K562 (cell line): Measurements from ENCODE around the gene ZSWIM4. TPM values are rescaled to one million over a fixed set of nuclear protein-coding genes. Genes with fewer than 3 reads are reported as not detected.

Source experiments
- BRD4 ChIP-seq: fragments of 200-600 bp; sonication (generic); IDR thresholded peaks from 2 replicates; pipeline ENCODE4 v1.6.1; 2017; ENCODE audit warnings: inconsistent platforms
- CBFA2T2 ChIP-seq: fragments of 450-650 bp; conservative IDR thresholded peaks from 2 replicates; pipeline ENCODE4 v1.6.1; 2017; ENCODE audit warnings: mild to moderate bottlenecking
- CC2D1A ChIP-seq: fragments of 450-650 bp; IDR thresholded peaks from 2 replicates; pipeline ENCODE4 v1.6.1; 2017; ENCODE audit warnings: mild to moderate bottlenecking
- CHAMP1 ChIP-seq: fragments of 450-650 bp; IDR thresholded peaks from 2 replicates; pipeline ENCODE4 v1.6.1; 2016; ENCODE audit warnings: mild to moderate bottlenecking
- DLX4 ChIP-seq: fragments of 250-450 bp; sonication (Bioruptor Pico); IDR thresholded peaks from 2 replicates; pipeline ENCODE4 v1.6.1; 2021; ENCODE audit warnings: mild to moderate bottlenecking
- ETV5 ChIP-seq: sonication (generic); formaldehyde crosslinking; IDR thresholded peaks from 2 replicates; pipeline ENCODE4 v1.4.0; 2020; ENCODE audit warnings: low read depth, mild to moderate bottlenecking, missing genetic modification reagents
- EWSR1 ChIP-seq: fragments of 450-650 bp; IDR thresholded peaks from 2 replicates; pipeline ENCODE4 v1.6.1; 2018; ENCODE audit warnings: borderline replicate concordance, mild to moderate bottlenecking, low read depth, moderate library complexity; ENCODE audit not compliant: partially characterized antibody
- ILK ChIP-seq: fragments of 450-650 bp; IDR thresholded peaks from 2 replicates; pipeline ENCODE4 v1.6.1; 2016; ENCODE audit warnings: missing genetic modification characterization, low read depth, mild to moderate bottlenecking, missing compliant biosample characterization, moderate library complexity, borderline replicate concordance
- JUNB ChIP-seq: fragments of 450-650 bp; formaldehyde crosslinking; conservative IDR thresholded peaks from 2 replicates; pipeline ENCODE4 v1.4.0; 2020; ENCODE audit warnings: mild to moderate bottlenecking
- KAT8 ChIP-seq: fragments of 450-650 bp; IDR thresholded peaks from 2 replicates; pipeline ENCODE4 v1.6.1; 2016; ENCODE audit warnings: low read depth, mild to moderate bottlenecking
- MAFG ChIP-seq: fragments of 450-650 bp; conservative IDR thresholded peaks from 2 replicates; pipeline ENCODE4 v1.6.1; 2016; ENCODE audit warnings: missing genetic modification characterization, missing compliant biosample characterization
- MXD1 ChIP-seq: fragments of 250-450 bp; sonication (Bioruptor Pico); IDR thresholded peaks from 2 replicates; pipeline ENCODE4 v1.8.0; 2021; ENCODE audit warnings: borderline replicate concordance, mild to moderate bottlenecking, moderate library complexity; ENCODE audit not compliant: poor library complexity, severe bottlenecking
- RBM39 ChIP-seq: fragments of 200-400 bp; formaldehyde crosslinking; optimal IDR thresholded peaks from 2 replicates; pipeline ENCODE3; 2018; ENCODE audit warnings: low read depth, low read length
- RHOXF2B ChIP-seq: fragments of 250-450 bp; sonication (Bioruptor Pico); conservative IDR thresholded peaks from 2 replicates; pipeline ENCODE4 v1.5.1; 2021
- SRSF1 ChIP-seq: fragments of 200-400 bp; formaldehyde crosslinking; IDR thresholded peaks from 2 replicates; pipeline ENCODE4 v1.6.1; 2017; ENCODE audit warnings: mild to moderate bottlenecking, low read depth, low read length, moderate library complexity
- SRSF7 ChIP-seq: fragments of 200-400 bp; formaldehyde crosslinking; optimal IDR thresholded peaks from 2 replicates; pipeline ENCODE3; 2017; ENCODE audit warnings: mild to moderate bottlenecking, low read depth, low read length
- UBTF ChIP-seq, 2 experiments: IDR thresholded peaks; 2 replicates each; pipeline ENCODE4 v1.6.1; 2012; ENCODE audit warnings: improper control_type of control experiment in 2 of 2, low read depth in 2 of 2, low read length in 2 of 2, borderline replicate concordance in 1 of 2
- ZBTB49 ChIP-seq: sonication (generic); formaldehyde crosslinking; IDR thresholded peaks from 2 replicates; pipeline ENCODE4 v1.8.0; 2022; ENCODE audit warnings: missing genetic modification reagents, mild to moderate bottlenecking, borderline replicate concordance
- ZNF384 ChIP-seq: IDR thresholded peaks from 2 replicates; pipeline ENCODE4 v1.6.1; 2012; ENCODE audit warnings: low read depth, low read length, improper control_type of control experiment
- polyA plus RNA-seq, 8 experiments: library from polyadenylated mRNA; depleted of rRNA in 4 of 8; stranded (reverse) in 5 of 8; unstranded in 3 of 8; fragments of >200 nt; fragmentation: Nextera tagmentation in 2 of 8; fragmentation: Illumina TruSeq in 1 of 8; extraction: Ambion mirVana in 2 of 8; extraction: Trizol in 1 of 8; gene quantifications; 2 replicates each; pipeline versions ENCODE4 v1.2.1 to v1.2.3, GENCODE V29; 2011 to 2014; ENCODE audit warnings: inconsistent platforms in 1 of 8, missing spikeins in 1 of 8
- total RNA-seq, 7 experiments: library from RNA; depleted of rRNA in 6 of 7; stranded (reverse); fragments of >200 nt in 6 of 7; fragmentation: Illumina TruSeq in 2 of 7; extraction: Trizol in 2 of 7; gene quantifications; 2 replicates each; pipeline versions ENCODE4 v1.2.1 to v1.2.3, GENCODE V29; 2011 to 2021; ENCODE audit warnings: low replicate concordance in 1 of 7

The ZSWIM4 gene
- total and polyA plus RNA-seq, 9 of the 15 experiments (the other 6 are each of a cell fraction or from before 2014, with no cell fraction given) = 0.25 to 3.7 (median 0.79) TPM; not detected in 2

- TF ChIP-seq CHAMP1 (no peak), MXD1 (CRISPR knock-in tag) (no peak), CBFA2T2 (no peak), RBM39 (no peak), KAT8 (no peak), UBTF (IDR thresholded peaks at IDR 0.05; ENCODE audit: borderline replicate concordance in 1 of 2, low read depth in 2 of 2, low read length in 2 of 2) (no peak), JUNB (CRISPR knock-in tag) (0 out of 2 replicates have a peak, but pooled peaks have one; percentile 30), SRSF1 (no peak), ZNF384 (peak; percentile 75), ILK (tag) (no peak), ZBTB49 (CRISPR knock-in tag) (no peak), MAFG (peak; percentile 51), RHOXF2B (CRISPR knock-in tag) (no peak), BRD4 (peak; percentile 53; the same call in 1 of the 2 replicates), SRSF7 (no peak), CC2D1A (peak; percentile 93), EWSR1 (no peak), ETV5 (0 out of 2 replicates have a peak, but pooled peaks have one; percentile 30), DLX4 (CRISPR knock-in tag) (no peak)
These were observed 66.7 kb downstream of the ZSWIM4 start (continued) for GRCh38 chr19:13861714-13862531.
